ENCODE measurements around the gene NACC1. TPM values are rescaled to one million over a fixed set of nuclear protein-coding genes. Genes with fewer than 3 reads are reported as not detected.

The NACC1 gene
- total RNA-seq, 1 donor from 2014 or later, result 103 TPM

- Mint-ChIP-seq H3K27me3 (peaks cover 60% of the 10 kb centered on the region), H3K4me1 (ENCODE audit: low read depth) (peaks cover 3% of the 10 kb centered on the region), H3K4me3 (ENCODE audit: low read depth) (no peak overlapping the region), H3K36me3 (ENCODE audit: insufficient read depth) (no peaks in the 10 kb centered on the region), H3K9me3 (ENCODE audit: low read depth) (no peaks in the 10 kb centered on the region), H3K27ac (no peak overlapping the region)
- TF ChIP-seq CTCF (IDR thresholded peaks at IDR 0.05; ENCODE audit: unreplicated experiment), result no peak
- no peak for DNase-seq (ENCODE audit: low spot score, unreplicated experiment)
Measured at GRCh38 chr19:13098277-13099072, 19.6 kb upstream of the NACC1 start.

GRCh38 chr19:13099073-13099999, 18.7 kb upstream of the NACC1 start:
- Mint-ChIP-seq H3K27me3 (peaks cover 52% of the 10 kb centered on the region), H3K4me1 (ENCODE audit: low read depth) (peaks cover 3% of the 10 kb centered on the region), H3K36me3 (ENCODE audit: insufficient read depth) (no peaks in the 10 kb centered on the region), H3K27ac (no peak overlapping the region), H3K4me3 (ENCODE audit: low read depth) (no peak overlapping the region), H3K9me3 (ENCODE audit: low read depth) (no peaks in the 10 kb centered on the region)
- TF ChIP-seq CTCF (IDR thresholded peaks at IDR 0.05; ENCODE audit: unreplicated experiment), result no peak
- DNase-seq (ENCODE audit: low spot score, unreplicated experiment), result no peak

GRCh38 chr19:13100031-13100588, 18.0 kb upstream of the NACC1 start:
- no peak overlapping the region for H3K4me3 Mint-ChIP-seq (ENCODE audit: low read depth)
- H3K4me1 Mint-ChIP-seq (ENCODE audit: low read depth), result peaks cover 3% of the 10 kb centered on the region
- no peaks in the 10 kb centered on the region for H3K36me3 Mint-ChIP-seq (ENCODE audit: insufficient read depth)
- no peak for DNase-seq (ENCODE audit: low spot score, unreplicated experiment)
- peaks cover 46% of the 10 kb centered on the region for H3K27me3 Mint-ChIP-seq
- no peak for TF ChIP-seq CTCF (IDR thresholded peaks at IDR 0.05; ENCODE audit: unreplicated experiment)
- no peaks in the 10 kb centered on the region for H3K9me3 Mint-ChIP-seq (ENCODE audit: low read depth)
- no peak overlapping the region for H3K27ac Mint-ChIP-seq

GRCh38 chr19:13100841-13101589, 17.0 kb upstream of the NACC1 start:
- peak; percentile 28 for TF ChIP-seq CTCF (IDR thresholded peaks at IDR 0.05; ENCODE audit: unreplicated experiment)
- Mint-ChIP-seq H3K27ac (no peak overlapping the region), H3K9me3 (ENCODE audit: low read depth) (no peaks in the 10 kb centered on the region), H3K4me1 (ENCODE audit: low read depth) (peaks cover 3% of the 10 kb centered on the region), H3K27me3 (peaks cover 41% of the 10 kb centered on the region), H3K36me3 (ENCODE audit: insufficient read depth) (no peaks in the 10 kb centered on the region), H3K4me3 (ENCODE audit: low read depth) (no peak overlapping the region)
- no peak for DNase-seq (ENCODE audit: low spot score, unreplicated experiment)

Measured in progenitor cell of endocrine pancreas (in vitro differentiated cells).